ENCODE measurements around the gene LONP1.

LONP1 gene

GRCh38 chr19:5669212-5669611 lies 50.7 kb downstream of the LONP1 start:
- no peak for TF ChIP-seq ZFX (IDR thresholded peaks at IDR 0.05)
- TF ChIP-seq CTCF (conservative IDR thresholded peaks at IDR 0.05): no peak
- H3K27ac ChIP-seq: no peak overlapping the region

GRCh38 chr19:5667751-5668271 lies 52.1 kb downstream of the LONP1 start:
- TF ChIP-seq ZFX (IDR thresholded peaks at IDR 0.05) (no peak), CTCF (conservative IDR thresholded peaks at IDR 0.05) (no peak)
- H3K27ac ChIP-seq: no peak overlapping the region

- no peak for TF ChIP-seq CTCF (conservative IDR thresholded peaks at IDR 0.05)
- TF ChIP-seq ZFX (IDR thresholded peaks at IDR 0.05): no peak
- H3K27ac ChIP-seq: no peak overlapping the region
Measured at GRCh38 chr19:5666921-5667610, 52.9 kb downstream of the LONP1 start.

GRCh38 chr19:5665781-5666513 lies 54.0 kb downstream of the LONP1 start:
- H3K27ac ChIP-seq: no peak overlapping the region
- no peak for TF ChIP-seq ZFX (IDR thresholded peaks at IDR 0.05)
- TF ChIP-seq CTCF (conservative IDR thresholded peaks at IDR 0.05): no peak

DNA sequence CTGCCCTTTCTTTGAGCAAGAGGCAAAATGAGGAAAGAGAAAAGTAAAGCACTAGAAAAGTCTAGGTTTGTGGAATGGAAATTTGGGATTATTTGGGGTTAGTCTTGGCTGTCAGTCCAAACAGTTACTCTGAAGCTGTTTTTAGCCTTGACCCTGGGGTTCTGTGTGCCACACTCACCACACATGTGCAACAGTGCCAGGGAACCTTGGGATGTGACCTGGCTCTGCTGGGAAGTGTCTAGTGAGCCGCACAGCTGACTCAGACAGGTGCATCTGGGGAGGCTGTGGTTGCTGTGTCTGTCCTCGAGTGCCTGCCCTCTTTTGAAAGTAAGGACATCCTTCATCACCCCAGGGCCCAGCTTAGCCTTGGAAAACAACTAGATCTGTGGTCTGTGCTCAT lies 55.4 kb downstream of the LONP1 start:
- TF ChIP-seq CTCF (conservative IDR thresholded peaks at IDR 0.05) (no peak), ZFX (IDR thresholded peaks at IDR 0.05) (no peak)
- no peak overlapping the region for H3K27ac ChIP-seq

- TF ChIP-seq ZFX (IDR thresholded peaks at IDR 0.05) (no peak), CTCF (conservative IDR thresholded peaks at IDR 0.05) (no peak)
Measured at GRCh38 chr19:5663904-5664303, 56.0 kb downstream of the LONP1 start.

DNA sequence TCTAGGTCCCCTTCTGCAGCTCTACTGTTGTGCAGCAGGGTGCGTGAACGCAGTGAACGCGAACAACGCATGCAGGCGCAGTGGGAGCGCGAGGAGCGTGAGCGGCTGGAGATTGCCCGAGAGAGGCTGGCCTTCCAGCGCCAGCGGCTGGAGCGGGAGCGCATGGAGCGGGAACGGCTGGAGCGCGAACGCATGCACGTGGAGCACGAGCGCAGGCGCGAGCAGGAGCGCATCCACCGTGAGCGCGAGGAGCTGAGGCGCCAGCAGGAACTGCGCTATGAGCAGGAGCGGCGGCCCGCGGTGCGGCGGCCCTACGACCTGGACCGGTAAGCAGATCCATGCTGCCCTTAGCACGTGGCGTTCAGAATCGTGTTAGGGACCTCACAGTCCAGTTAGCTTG lies 58.5 kb downstream of the LONP1 start:
- no peak for TF ChIP-seq CTCF (conservative IDR thresholded peaks at IDR 0.05)
- no peak for TF ChIP-seq ZFX (IDR thresholded peaks at IDR 0.05)
- H3K27ac ChIP-seq: no peak overlapping the region

More at GRCh38 chr19:5663904-5664303, 56.0 kb downstream of the LONP1 start:
- no peak overlapping the region for H3K27ac ChIP-seq
